NB4 (cell line): Measurements from ENCODE around the gene DIP2C.

Source experiments
- TF ChIP-seq, protein P1 (sequence below): IDR thresholded peaks from one replicate; pipeline ENCODE4 v1.5.1; 2012; ENCODE audit warnings: low read depth, low read length
- TF ChIP-seq, protein P2 (sequence below): IDR thresholded peaks from 2 replicates; pipeline ENCODE4 v1.6.1; 2011; ENCODE audit warnings: low read depth, low read length

DNA sequence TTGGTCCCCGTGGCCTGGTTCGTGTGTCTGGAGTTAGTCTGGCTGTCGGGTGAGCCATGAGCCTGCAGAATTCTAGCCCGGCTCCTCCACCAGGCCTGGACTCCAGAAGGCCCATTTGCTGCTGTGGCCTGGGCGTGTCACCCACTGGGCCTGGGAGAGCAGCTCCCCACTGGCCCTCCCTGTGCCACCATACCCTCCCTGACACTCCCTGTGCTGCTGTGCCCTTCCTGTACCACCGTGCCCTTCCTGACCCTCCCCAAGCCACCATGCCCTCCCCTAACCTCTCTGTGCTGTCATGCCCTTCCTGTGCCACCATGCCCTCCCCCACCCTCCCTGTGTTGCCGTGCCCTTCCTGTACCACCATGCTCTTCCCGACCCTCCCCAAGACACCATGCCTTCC, 39.1 kb upstream of the DIP2C start:
- TF ChIP-seq, protein P1, sequence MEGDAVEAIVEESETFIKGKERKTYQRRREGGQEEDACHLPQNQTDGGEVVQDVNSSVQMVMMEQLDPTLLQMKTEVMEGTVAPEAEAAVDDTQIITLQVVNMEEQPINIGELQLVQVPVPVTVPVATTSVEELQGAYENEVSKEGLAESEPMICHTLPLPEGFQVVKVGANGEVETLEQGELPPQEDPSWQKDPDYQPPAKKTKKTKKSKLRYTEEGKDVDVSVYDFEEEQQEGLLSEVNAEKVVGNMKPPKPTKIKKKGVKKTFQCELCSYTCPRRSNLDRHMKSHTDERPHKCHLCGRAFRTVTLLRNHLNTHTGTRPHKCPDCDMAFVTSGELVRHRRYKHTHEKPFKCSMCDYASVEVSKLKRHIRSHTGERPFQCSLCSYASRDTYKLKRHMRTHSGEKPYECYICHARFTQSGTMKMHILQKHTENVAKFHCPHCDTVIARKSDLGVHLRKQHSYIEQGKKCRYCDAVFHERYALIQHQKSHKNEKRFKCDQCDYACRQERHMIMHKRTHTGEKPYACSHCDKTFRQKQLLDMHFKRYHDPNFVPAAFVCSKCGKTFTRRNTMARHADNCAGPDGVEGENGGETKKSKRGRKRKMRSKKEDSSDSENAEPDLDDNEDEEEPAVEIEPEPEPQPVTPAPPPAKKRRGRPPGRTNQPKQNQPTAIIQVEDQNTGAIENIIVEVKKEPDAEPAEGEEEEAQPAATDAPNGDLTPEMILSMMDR = no peak
- TF ChIP-seq, protein P2, sequence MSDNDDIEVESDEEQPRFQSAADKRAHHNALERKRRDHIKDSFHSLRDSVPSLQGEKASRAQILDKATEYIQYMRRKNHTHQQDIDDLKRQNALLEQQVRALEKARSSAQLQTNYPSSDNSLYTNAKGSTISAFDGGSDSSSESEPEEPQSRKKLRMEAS = no peak
